IPS DF 6.9 (cell line): Measurements from ENCODE around the gene NRXN2.

ENCODE experiments used
- DNase-seq: peaks from one replicate; pipeline ENCODE4 v3.0.0-alpha.2; 2013; ENCODE audit warnings: low read depth, low spot score
- H3K27ac ChIP-seq: one replicate; pipeline ENCODE4 v1.5.1; 2013; ENCODE audit warnings: low read length, control low read depth
- H3K27me3 ChIP-seq: 2 replicates; pipeline ENCODE4 v1.6.1; 2013; ENCODE audit warnings: mild to moderate bottlenecking, low read length; ENCODE audit not compliant: control insufficient read depth, insufficient read depth
- H3K36me3 ChIP-seq: 2 replicates; pipeline ENCODE4 v1.6.1; 2013; ENCODE audit warnings: low read length; ENCODE audit not compliant: control insufficient read depth, insufficient read depth
- H3K4me1 ChIP-seq: 2 replicates; pipeline ENCODE4 v1.6.1; 2013; ENCODE audit warnings: low read length; ENCODE audit not compliant: control insufficient read depth, insufficient read depth
- H3K4me3 ChIP-seq: 2 replicates; pipeline ENCODE4 v1.5.1; 2013; ENCODE audit warnings: mild to moderate bottlenecking, low read length
- H3K9me3 ChIP-seq: 2 replicates; pipeline ENCODE4 v1.6.1; 2013; ENCODE audit warnings: low read length, inconsistent platforms; ENCODE audit not compliant: control insufficient read depth, insufficient read depth
- WGBS: extraction: QIAGEN DNeasy Blood & Tissue Kit; methylation state at CpG from one replicate; pipeline ENCODE4 v1.1.7; 2013; ENCODE audit warnings: mixed read lengths, missing lambda C conversion rate; ENCODE audit not compliant: insufficient read length, insufficient coverage; 5-methylcytosine and 5-hydroxymethylcytosine counted together

The NRXN2 gene

GRCh38 chr11:64751136-64751535 lies 28.1 kb upstream of the NRXN2 start:
- H3K27me3 ChIP-seq = no peaks in the 10 kb centered on the region

DNA sequence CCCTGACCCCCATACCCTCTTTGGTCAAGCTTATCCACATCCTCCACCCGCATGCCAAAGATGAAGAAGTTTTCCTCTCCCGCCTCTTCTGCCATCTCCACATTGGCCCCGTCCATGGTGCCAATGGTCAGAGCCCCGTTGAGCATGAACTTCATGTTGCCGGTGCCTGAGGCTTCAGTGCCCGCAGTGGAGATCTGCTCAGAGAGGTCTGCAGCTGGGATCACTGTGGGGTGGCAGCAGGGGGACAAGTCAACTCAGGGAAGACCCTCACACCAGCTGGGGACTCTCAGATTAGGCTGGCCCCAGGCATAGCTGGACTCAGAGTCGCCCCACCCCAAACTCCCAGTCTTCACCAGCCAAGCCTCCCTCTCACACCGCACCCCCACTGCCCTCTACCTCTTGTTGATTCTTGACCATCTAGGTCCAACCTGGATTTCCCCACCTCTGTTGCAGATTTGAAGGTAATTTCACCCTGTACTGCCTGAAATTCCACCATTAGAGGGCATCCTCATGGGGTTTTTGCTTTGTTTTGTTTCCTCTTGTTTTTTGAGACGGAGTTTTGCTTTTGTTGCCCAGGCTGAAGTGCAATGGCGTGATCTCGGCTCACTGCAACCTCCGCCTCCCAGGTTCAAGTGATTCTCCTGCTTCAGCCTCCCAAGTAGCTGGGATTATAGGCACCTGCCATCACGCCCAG lies 27.5 kb upstream of the NRXN2 start:
- no peaks in the 10 kb centered on the region for H3K9me3 ChIP-seq
- DNase-seq = no peak
- no CpG with 5 or more reads among the region's 13 CpGs for WGBS
- H3K4me3 ChIP-seq = no peak overlapping the region
- 0 out of 2 replicates have a peak, but pooled peaks cover 2% of the 10 kb centered on the region for H3K4me1 ChIP-seq
- H3K27me3 ChIP-seq = no peaks in the 10 kb centered on the region
- no peaks in the 10 kb centered on the region for H3K36me3 ChIP-seq
- H3K27ac ChIP-seq = no peak overlapping the region

More at GRCh38 chr11:64751136-64751535, 28.1 kb upstream of the NRXN2 start:
- Histone ChIP-seq H3K27ac (no peak overlapping the region), H3K4me1 (0 out of 2 replicates have a peak, but pooled peaks cover 2% of the 10 kb centered on the region), H3K36me3 (no peaks in the 10 kb centered on the region), H3K4me3 (no peak overlapping the region), H3K9me3 (no peaks in the 10 kb centered on the region)
- WGBS = no CpG with 5 or more reads among the region's 9 CpGs
- no peak for DNase-seq

DNA sequence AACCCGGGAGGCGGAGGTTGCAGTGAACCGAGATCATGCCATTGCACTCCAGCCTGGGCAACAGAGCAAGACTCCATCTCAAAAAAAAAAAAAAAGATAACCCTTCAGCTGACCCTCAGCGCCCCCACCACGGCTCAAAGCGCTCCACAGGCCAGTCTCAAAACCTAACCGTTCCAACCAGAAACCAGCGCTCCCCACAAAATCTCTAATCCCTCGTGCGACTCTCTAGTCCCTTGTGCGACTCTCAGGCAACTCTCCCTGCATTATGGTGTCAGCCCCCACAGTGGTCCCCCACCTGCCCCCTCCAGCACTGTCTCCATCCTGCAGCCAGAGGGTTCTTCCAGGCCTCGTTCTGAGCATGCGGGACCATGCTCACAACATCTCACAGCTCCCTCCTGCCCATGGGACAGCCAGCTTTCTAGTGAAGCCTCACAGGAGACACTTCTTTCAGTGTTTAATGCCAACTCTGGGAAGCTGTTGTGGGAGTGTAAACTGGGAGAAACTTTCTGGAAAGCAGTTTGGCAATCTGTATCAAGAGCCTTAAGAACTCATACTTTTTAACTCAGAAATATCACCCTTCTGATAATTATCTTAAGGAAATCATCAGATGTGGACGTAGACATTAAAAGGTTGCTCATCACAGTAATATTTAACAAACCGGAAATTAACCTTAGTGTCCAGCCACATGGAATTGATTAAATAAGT lies 25.1 kb upstream of the NRXN2 start:
- WGBS = no CpG with 5 or more reads among the region's 15 CpGs
- no peaks in the 10 kb centered on the region for H3K36me3 ChIP-seq
- 0 out of 2 replicates have a peak, but pooled peaks cover 4% of the 10 kb centered on the region for H3K4me1 ChIP-seq
- H3K9me3 ChIP-seq = no peaks in the 10 kb centered on the region
- no peak overlapping the region for H3K27ac ChIP-seq
- H3K4me3 ChIP-seq = no peak overlapping the region
- DNase-seq = no peak
- no peaks in the 10 kb centered on the region; the same call in 1 of the 2 replicates for H3K27me3 ChIP-seq

- Histone ChIP-seq H3K4me3 (no peak overlapping the region), H3K27ac (no peak overlapping the region), H3K9me3 (no peaks in the 10 kb centered on the region), H3K27me3 (no peaks in the 10 kb centered on the region; the same call in 1 of the 2 replicates), H3K4me1 (0 out of 2 replicates have a peak, but pooled peaks cover 6% of the 10 kb centered on the region), H3K36me3 (no peaks in the 10 kb centered on the region)
- no peak for DNase-seq
- WGBS = no CpG with 5 or more reads among the region's 10 CpGs
These were observed 23.5 kb upstream of the NRXN2 start for GRCh38 chr11:64746486-64746885.

DNA sequence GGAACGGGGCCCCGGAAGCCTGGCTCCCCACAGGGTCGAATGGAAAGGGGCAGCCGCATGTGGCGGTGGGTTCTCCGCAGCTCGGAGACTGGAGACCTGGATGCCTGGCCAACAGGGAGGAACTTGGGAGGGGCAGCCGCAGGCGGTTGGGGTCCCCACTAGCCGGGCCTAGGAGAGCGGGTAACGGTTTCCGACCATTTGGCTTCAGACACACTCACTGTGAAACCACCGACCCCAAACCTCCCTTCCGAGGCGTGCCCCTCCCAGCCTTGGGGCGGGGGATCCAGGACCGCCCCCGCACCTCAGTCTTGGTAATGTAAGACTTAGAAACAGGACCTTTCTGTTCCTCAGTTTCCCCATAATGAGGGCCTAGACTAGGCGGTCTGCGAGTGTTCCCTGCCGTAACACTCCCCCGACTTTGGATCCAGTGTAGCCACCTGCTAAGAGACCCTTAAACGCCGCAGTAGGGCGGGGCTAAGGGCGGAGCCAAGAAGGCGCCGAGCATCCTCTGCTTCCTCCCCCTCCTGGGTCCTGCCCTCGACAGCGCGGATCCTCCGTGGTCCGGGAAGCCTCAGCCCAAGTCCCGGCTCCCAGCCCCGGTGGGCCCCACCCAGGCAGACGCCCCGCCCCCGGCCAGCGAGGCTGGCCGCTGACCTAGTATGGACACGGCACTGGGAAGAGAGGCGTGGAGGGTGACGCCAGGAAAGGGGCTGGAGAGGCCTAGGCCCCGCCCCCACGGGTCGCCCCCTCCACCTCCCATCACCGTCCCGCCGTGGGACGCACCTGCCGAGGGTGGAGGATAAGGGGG lies 22.7 kb upstream of the NRXN2 start:
- H3K36me3 ChIP-seq = no peaks in the 10 kb centered on the region
- no peak for DNase-seq
- H3K4me3 ChIP-seq = peak overlapping the region; percentile 36; the same call in 1 of the 2 replicates
- WGBS = no CpG with 5 or more reads among the region's 52 CpGs
- no peaks in the 10 kb centered on the region; the same call in 1 of the 2 replicates for H3K27me3 ChIP-seq
- no peaks in the 10 kb centered on the region for H3K9me3 ChIP-seq
- H3K27ac ChIP-seq = no peak overlapping the region
- H3K4me1 ChIP-seq = peaks cover 8% of the 10 kb centered on the region; the same call in 1 of the 2 replicates

DNA sequence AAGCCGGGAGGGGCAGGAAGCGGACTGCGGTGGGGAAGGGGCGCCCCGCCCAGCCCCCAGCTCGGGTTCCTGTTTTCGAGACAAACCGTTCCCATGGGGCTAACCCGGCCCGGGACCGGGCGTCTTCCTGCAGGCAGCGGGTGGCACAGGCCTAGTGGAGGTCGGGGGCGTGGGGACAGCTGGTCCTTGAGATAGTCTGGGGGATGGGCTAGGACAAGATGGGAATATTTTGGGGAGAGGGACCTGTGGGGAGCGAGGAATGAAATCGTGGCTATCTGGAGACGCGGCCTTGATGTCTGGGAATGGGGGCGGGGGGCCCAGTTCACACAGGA lies 22.2 kb upstream of the NRXN2 start:
- no CpG with 5 or more reads among the region's 20 CpGs for WGBS
- no peaks in the 10 kb centered on the region; the same call in 1 of the 2 replicates for H3K27me3 ChIP-seq
- DNase-seq = no peak
- no peaks in the 10 kb centered on the region for H3K36me3 ChIP-seq
- H3K9me3 ChIP-seq = no peaks in the 10 kb centered on the region
- peak overlapping the region; percentile 36; the same call in 1 of the 2 replicates for H3K4me3 ChIP-seq
- peaks cover 6% of the 10 kb centered on the region; the same call in 1 of the 2 replicates for H3K4me1 ChIP-seq
- H3K27ac ChIP-seq = no peak overlapping the region

DNA sequence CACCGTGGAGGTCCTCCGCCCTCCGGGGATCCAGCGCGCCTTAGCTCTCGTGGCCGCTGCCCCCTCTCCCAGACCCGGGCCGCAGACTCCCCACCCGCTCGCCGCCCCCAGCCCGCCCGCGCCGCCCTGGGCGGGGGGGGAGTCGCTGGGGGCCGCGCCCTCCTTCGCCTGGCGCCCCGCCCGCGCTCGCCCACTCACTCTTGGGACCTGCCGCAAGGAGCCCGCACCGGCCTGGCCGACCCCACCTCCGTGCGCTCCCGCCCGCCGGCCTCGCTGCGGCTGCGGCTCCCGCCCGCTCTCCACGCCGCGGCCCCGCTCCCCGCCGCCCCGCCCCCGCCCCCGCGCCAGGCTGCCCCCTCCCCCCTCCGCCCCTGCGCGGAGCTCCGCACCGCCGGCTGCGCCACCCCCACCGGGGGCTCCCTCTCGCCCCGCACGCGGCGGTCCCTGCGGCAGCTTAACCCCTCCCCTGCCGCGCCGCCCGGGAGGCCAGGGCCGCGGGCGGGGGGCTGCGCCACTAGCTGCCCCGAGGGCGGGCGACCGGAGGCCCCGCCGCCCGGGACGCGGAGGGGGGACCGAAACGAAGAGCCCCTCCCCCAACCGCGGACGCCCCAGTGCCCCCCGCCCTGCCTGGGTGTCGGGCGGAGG lies 21.7 kb upstream of the NRXN2 start:
- no peak for DNase-seq
- Histone ChIP-seq H3K4me3 (peak overlapping the region; percentile 36; the same call in 1 of the 2 replicates), H3K4me1 (peaks cover 10% of the 10 kb centered on the region), H3K27ac (no peak overlapping the region), H3K27me3 (no peaks in the 10 kb centered on the region; the same call in 1 of the 2 replicates), H3K9me3 (no peaks in the 10 kb centered on the region), H3K36me3 (no peaks in the 10 kb centered on the region)
- no CpG with 5 or more reads among the region's 89 CpGs for WGBS

DNA sequence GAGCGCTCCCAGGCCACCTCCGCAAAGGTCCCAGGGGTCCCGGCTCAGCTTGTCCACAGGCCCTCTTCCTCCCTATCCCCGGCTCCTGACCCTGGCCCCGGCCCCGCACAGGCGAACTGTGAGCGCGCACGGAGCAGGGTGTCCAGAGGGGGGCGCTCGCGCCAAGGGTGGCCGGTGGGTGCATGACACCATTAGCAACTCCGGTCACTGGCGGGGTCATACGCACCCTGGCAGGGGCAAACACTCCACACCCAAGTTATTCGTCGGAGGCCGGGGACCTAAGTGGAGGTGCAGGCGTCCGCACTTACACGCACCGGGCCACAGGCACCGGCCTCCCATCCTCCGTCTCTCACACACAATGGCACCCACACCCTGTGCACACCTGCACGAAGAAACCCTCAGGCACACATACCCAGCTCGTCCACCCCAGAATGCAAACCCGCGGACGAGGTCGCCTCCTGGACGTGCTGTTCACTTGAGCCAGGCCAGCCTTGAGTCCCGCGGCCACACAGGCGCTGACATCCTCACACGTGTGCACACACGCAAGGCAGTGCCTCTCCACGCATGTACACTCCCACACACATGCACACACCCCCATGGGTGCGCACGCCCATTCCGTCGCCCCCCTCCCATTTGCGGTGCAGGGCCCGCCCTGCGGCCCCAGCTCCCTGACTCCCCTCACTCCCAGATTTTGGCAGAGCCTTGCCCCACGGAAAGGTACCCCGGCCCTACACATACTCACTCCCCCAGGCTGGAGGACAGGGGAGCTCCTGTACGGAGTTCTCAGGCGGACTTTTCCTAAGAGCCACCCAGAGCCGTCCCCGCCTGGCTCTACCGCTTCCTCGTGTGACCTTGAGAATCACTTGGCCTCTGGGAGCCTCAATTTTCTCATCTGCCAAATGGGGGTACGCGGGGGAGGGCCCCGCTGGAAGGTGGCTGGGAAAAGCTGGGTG lies 20.9 kb upstream of the NRXN2 start, which contains the start of gene RASGRP2:
RASGRP2 (minus strand) TSS at position 552 of the 953 bp plus-strand sequence. CDS start 1,276 bp downstream, outside the sequence.
- Histone ChIP-seq H3K36me3 (no peaks in the 10 kb centered on the region), H3K4me3 (peak within 1 kb of the TSS; percentile 54; the same call in 1 of the 2 replicates), H3K27me3 (no peaks in the 10 kb centered on the region; the same call in 1 of the 2 replicates), H3K4me1 (peaks cover 16% of the 10 kb centered on the region), H3K27ac (no peak within 1 kb of the TSS), H3K9me3 (no peaks in the 10 kb centered on the region)
- WGBS = no CpG with 5 or more reads among the region's 57 CpGs
- DNase-seq = no peak

- DNase-seq = no peak
- Histone ChIP-seq H3K27me3 (no peaks in the 10 kb centered on the region; the same call in 1 of the 2 replicates), H3K4me3 (peak overlapping the region; percentile 54; the same call in 1 of the 2 replicates), H3K4me1 (peaks cover 16% of the 10 kb centered on the region), H3K36me3 (no peaks in the 10 kb centered on the region), H3K27ac (no peak overlapping the region), H3K9me3 (no peaks in the 10 kb centered on the region)
- WGBS = no CpG with 5 or more reads among the region's 58 CpGs
These were observed 20.0 kb upstream of the NRXN2 start for GRCh38 chr11:64742889-64743590.
